Astrocyte of the cerebellum (primary cell): ENCODE measurements around the gene FAP.

Experiments used
- DNase-seq: peaks from one replicate; pipeline ENCODE4 v3.0.0-alpha.2; 2011; ENCODE audit warnings: low read depth
- H3K4me3 ChIP-seq: 2 replicates; pipeline ENCODE4 v1.5.1; 2011; ENCODE audit warnings: mild to moderate bottlenecking, low read depth, low read length, moderate library complexity
- CTCF ChIP-seq: IDR thresholded peaks from 2 replicates; pipeline ENCODE4 v1.5.1; 2012; ENCODE audit warnings: low read length, low read depth, moderate library complexity, mild to moderate bottlenecking; ENCODE audit errors: missing control alignments
- in situ Hi-C: cut with HindIII; loops from 2 replicates; pipeline ENCODE4 v1.10.0; 2017; ENCODE audit warnings: low sequenced_read_pairs

Gene FAP

GRCh38 chr2:162267496-162267895 lies 24.3 kb upstream of the FAP start:
- no peak for TF ChIP-seq CTCF
- no peak for DNase-seq
- H3K4me3 ChIP-seq = no peak overlapping the region
- in situ Hi-C loops = no loop called here

- TF ChIP-seq CTCF = no peak
- in situ Hi-C loops = no loop called here
- DNase-seq = no peak
- H3K4me3 ChIP-seq = no peak overlapping the region
Measured at GRCh38 chr2:162266460-162266760, 23.2 kb upstream of the FAP start.

DNA sequence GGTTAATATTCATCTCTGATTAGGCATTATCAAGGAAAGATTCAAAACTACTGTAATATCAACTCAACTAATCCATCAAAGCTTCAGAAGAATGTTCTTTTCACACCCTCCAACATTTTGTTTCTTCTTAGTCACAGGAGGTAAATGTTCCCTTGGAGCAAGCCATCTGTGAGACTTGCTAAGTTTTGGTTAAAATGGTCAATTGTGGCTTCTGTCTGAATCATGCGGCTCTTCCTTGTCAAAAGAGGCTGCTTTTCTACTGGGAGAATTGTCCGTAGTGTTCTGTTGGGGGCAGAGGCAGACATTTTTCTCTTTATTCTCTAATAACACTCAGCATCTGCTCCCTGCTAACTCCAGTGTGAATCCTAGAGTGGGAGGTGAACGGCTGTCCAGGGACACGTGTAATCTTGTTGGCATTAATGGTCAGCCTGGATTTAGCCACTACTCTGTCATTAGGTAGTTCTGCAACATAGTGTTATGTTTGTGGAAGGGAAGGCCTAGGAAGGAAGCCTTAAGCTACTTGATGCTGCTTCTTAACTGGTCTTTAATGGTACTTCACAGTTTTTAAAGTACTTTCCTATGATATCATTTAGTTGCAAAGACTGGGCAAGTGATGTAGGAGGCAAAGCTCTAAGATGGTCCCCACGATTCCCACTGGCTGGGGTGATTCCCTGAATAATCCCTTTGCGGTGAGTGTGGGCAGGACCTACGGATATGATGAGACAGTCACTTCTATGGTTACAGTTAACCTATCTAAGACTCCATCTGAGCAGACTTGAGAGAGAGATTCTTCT lies 22.6 kb upstream of the FAP start:
- no peak overlapping the region for H3K4me3 ChIP-seq
- no peak for TF ChIP-seq CTCF
- no peak for DNase-seq
- in situ Hi-C loops = no loop called here

GRCh38 chr2:162261032-162261945 lies 18.0 kb upstream of the FAP start:
- no peak for TF ChIP-seq CTCF
- no peak overlapping the region for H3K4me3 ChIP-seq
- no peak for DNase-seq
- in situ Hi-C loops = no loop called here

DNA sequence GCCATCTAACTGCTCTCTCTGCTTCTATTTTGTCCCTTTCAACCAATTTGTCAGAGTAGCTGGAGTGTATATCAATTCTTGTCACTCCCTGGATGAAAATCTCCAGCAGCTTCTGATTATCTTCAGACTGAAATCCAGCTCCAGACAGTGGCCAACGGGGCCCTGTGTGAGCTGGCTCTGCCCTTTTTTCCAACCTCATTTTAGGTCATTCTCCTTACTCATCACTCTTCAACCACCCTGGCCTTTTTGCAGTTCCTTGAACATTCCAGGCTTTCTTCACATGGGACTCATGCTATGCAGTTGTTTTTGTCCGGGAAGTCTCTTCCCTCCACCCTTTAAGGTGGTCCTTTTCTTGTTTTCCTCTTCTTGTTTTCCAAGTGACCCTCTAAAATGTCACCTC lies 15.4 kb upstream of the FAP start:
- in situ Hi-C loops = no loop called here
- no peak for DNase-seq
- TF ChIP-seq CTCF = no peak
- no peak overlapping the region for H3K4me3 ChIP-seq

- H3K4me3 ChIP-seq = no peak overlapping the region
- no peak for DNase-seq
- TF ChIP-seq CTCF = no peak
- in situ Hi-C loops = no loop called here
Measured at GRCh38 chr2:162258169-162258568, 14.9 kb upstream of the FAP start.
